GM12865 (cell line): ENCODE data around the gene ASB9.
"Not testable (repeated sequence)": the region's sequence is repeated elsewhere in the genome, so short reads cannot be mapped to it uniquely, and the experiment has no call there.

Experiments used
- DNase-seq: peaks from one replicate; pipeline ENCODE4 v3.0.0; 2010; ENCODE audit warnings: low read depth
- H3K4me3 ChIP-seq: 2 replicates; pipeline ENCODE4 v1.5.1; 2011; ENCODE audit warnings: mild to moderate bottlenecking, low read depth, low read length, control low read depth
- CTCF ChIP-seq: IDR thresholded peaks from 2 replicates; pipeline ENCODE4 v1.5.1; 2011; ENCODE audit warnings: low read length, control low read depth, low read depth, inconsistent platforms; ENCODE audit not compliant: insufficient read depth; ENCODE audit errors: missing control alignments

The ASB9 gene

DNA sequence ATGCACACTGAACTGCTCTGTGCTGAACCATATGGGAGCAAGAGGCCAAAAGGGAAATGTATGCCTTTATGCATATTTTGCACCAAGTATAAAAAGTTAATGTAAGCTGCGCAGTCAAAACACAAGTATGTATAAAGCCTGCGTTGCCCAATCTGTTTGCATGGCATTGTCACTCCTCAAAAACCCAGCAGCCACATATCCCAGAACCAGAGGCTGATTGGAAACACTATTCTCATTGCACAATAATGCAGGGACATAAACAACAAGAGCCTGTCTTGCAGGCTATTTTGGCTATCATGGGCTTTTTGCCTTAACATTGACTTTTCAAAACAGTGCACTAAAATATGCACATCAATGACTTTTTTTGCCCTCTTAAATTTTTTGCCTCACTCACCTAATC, 5.1 kb upstream of the ASB9 start:
- TF ChIP-seq CTCF: no peak
- H3K4me3 ChIP-seq: no peak overlapping the region
- no peak for DNase-seq

GRCh38 chrX:15273275-15273674, 3.4 kb upstream of the ASB9 start:
- not testable (repeated sequence) for H3K4me3 ChIP-seq, DNase-seq

DNA sequence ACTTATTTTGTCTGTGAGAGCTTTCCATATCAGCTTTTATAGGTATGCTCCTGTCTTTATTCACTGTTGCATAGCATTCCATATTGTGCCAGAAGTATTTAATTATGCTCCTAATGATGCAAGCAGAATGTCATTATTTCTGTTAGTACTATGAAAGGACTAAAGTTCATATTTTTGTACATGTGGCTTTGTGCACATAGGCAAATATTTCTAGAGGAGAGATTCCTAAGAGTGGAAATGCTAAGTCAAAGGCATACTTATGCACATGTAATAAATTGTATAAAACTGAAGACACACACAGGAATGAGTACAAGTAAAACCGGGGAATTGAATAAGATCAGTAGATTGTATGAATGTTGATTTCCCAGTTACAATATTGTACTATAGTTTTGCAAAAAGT, 1.9 kb upstream of the ASB9 start:
- DNase-seq: no peak
- no peak overlapping the region for H3K4me3 ChIP-seq
- TF ChIP-seq CTCF: no peak

GRCh38 chrX:15269120-15269519, 763 bp downstream of the ASB9 start:
- no peak overlapping the region for H3K4me3 ChIP-seq
- DNase-seq: no peak
- no peak for TF ChIP-seq CTCF

- no peak for DNase-seq
- H3K4me3 ChIP-seq: no peak overlapping the region
- TF ChIP-seq CTCF: no peak
Observed at GRCh38 chrX:15254852-15255251, 15.0 kb downstream of the ASB9 start.

GRCh38 chrX:15245896-15246295, 24.0 kb downstream of the ASB9 start:
- TF ChIP-seq CTCF: no peak
- no peak overlapping the region for H3K4me3 ChIP-seq
- DNase-seq: no peak

- TF ChIP-seq CTCF: no peak
- DNase-seq: no peak
- H3K4me3 ChIP-seq: no peak overlapping the region
Observed at GRCh38 chrX:15244421-15244820, 25.5 kb downstream of the ASB9 start.

DNA sequence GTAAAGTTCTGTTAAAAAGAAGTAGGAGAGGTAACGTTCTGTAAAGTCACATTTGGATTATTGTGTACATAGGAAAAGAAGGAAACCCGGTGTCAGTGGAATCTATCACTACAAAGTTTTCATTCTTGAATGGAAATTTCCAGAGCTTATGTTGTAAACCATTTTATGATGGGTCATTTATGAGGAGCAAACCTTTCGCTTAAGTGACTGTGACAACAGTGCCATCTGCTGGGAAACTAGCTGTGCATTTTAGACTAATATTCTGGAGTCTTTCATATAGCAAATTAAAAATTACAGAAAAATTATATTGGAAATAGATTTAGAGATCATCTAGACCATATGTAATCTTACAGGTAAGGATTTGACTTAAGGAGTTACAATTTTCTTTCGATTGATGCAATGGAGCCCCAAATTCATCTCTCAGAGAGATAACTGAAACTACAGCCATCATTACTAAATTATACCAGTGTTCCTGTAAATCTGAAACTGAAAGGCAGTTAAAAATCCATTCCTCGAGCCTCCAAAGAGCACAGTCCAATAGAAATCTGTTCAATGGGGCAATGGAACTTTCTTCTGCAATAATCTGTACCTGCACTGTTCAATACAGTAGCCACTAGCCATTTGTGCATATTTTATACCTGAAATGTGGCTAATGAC, 26.9 kb downstream of the ASB9 start:
- H3K4me3 ChIP-seq: no peak overlapping the region
- peak; percentile 44 for DNase-seq

More for the DNA sequence above, 26.9 kb downstream of the ASB9 start:
- TF ChIP-seq CTCF: peak; percentile 33
